Peyer's patch (tissue), 4 donors: ENCODE data around the gene TLR4.

Source experiments
- POLR2A ChIP-seq, 2 donors: fragments of 450-650 bp; IDR thresholded peaks; one replicate each; pipeline ENCODE4 v1.5.1; 2017; ENCODE audit warnings: antibody characterized with exemption in 2 of 2, mild to moderate bottlenecking in 2 of 2, moderate library complexity in 2 of 2
- TF ChIP-seq, protein P1 (sequence below), 6 experiments: fragments of 450-650 bp in 4 of 6; fragments of 200-600 bp in 2 of 6; sonication (generic) in 1 of 6; IDR thresholded peaks; one replicate each; pipeline ENCODE4 v1.5.1; 2017 to 2019; ENCODE audit warnings: antibody characterized with exemption in 6 of 6, mild to moderate bottlenecking in 3 of 6, moderate library complexity in 1 of 6

GRCh38 chr9:117718701-117719100 is 14.5 kb downstream of the TLR4 start:
- TF ChIP-seq, protein P1, sequence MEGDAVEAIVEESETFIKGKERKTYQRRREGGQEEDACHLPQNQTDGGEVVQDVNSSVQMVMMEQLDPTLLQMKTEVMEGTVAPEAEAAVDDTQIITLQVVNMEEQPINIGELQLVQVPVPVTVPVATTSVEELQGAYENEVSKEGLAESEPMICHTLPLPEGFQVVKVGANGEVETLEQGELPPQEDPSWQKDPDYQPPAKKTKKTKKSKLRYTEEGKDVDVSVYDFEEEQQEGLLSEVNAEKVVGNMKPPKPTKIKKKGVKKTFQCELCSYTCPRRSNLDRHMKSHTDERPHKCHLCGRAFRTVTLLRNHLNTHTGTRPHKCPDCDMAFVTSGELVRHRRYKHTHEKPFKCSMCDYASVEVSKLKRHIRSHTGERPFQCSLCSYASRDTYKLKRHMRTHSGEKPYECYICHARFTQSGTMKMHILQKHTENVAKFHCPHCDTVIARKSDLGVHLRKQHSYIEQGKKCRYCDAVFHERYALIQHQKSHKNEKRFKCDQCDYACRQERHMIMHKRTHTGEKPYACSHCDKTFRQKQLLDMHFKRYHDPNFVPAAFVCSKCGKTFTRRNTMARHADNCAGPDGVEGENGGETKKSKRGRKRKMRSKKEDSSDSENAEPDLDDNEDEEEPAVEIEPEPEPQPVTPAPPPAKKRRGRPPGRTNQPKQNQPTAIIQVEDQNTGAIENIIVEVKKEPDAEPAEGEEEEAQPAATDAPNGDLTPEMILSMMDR (IDR thresholded peaks at IDR 0.05), result no peak
- TF ChIP-seq POLR2A (IDR thresholded peaks at IDR 0.05), result no peak
